Fibroblast of skin of abdomen (primary cell): ENCODE results near the gene RFC4. TPM values are rescaled to one million over a fixed set of nuclear protein-coding genes. Genes with fewer than 3 reads are reported as not detected.
A peak's percentile ranks its signal among the peaks of the same experiment; 100 is the strongest.
"Not testable (repeated sequence)": the region's sequence is repeated elsewhere in the genome, so short reads cannot be mapped to it uniquely, and the experiment has no call there.

Experiments
- DNase-seq: peaks from one replicate; pipeline ENCODE4 v3.0.0-alpha.2; 2013
- polyA plus RNA-seq, 2 experiments: library from polyadenylated mRNA; unstranded; fragments of 120-200 nt; gene quantifications; one replicate each; pipeline ENCODE4 v1.2.1, GENCODE V29; 2013; ENCODE audit not compliant: insufficient read length in 2 of 2

The RFC4 gene
- polyA plus RNA-seq (2013, experiment 1 of 2; ENCODE audit: insufficient read length), result 32.9 TPM
- 34.5 TPM for polyA plus RNA-seq (2013, experiment 2 of 2; ENCODE audit: insufficient read length)

- peak; percentile 71 for DNase-seq
Observed at GRCh38 chr3:186806089-186807055, at the start of gene RFC4. Gene RFC4, minus strand, starts transcription at chr3:186806482. Its CDS starts 1,769 bp downstream, at chr3:186804713.

GRCh38 chr3:186854954-186855353 is 48.7 kb upstream of the RFC4 start:
- DNase-seq, result no peak

DNA sequence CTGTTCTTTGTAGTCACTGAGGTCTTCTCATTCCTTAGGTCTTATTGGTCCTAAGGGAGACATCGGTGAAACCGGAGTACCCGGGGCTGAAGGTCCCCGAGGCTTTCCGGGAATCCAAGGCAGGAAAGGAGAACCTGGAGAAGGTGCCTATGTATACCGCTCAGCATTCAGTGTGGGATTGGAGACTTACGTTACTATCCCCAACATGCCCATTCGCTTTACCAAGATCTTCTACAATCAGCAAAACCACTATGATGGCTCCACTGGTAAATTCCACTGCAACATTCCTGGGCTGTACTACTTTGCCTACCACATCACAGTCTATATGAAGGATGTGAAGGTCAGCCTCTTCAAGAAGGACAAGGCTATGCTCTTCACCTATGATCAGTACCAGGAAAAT is 47.9 kb upstream of the RFC4 start:
- DNase-seq, result no peak

GRCh38 chr3:186852994-186853393 is 46.7 kb upstream of the RFC4 start:
- DNase-seq, result no peak

DNA sequence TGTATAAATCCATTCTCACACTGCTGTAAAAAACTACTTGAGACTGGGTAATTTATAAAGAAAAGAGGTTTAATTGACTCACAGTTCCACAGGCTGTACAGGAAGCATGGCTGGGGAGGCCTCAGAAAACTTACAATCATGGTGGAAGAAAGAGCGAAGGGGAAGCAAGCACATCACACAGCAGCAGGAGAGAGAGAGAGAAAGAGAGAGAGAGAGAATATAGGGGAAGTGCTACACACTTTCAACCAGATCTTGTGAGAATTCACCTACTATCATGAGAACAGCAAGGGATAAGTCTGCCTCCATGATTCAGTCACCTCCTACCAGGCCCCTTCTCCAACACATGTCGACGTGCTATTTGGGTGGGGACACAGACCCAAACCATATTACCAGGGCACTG is 45.6 kb upstream of the RFC4 start:
- DNase-seq, result not testable (repeated sequence)

DNA sequence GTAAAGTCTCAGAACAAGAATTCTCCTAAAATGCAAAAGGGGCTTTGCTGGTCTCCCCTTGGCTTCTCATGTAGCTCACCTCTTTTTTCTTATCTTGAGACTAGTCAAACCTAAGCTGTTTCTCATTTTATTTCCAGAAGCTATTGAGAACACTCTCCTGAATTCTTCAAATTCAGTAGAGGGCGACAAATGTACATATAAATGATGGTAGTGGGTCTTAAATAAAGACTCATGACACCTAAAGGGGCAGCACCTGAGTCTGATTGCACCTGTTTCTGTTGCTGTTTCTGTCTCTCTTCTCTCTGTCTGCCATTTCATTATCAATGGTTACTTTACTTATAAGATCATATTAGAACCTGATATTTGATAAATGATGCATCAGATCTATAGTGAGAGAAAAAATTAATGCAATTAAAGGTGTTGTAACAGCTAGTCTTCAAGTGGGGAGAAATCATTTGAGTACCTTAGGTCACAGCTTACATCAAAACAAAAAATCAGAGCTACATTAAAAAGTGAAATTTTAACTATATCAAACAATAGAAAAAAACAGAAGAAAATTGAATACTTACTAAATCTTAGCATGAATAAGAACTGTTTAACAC is 43.2 kb upstream of the RFC4 start:
- DNase-seq, result peak; percentile 31

DNA sequence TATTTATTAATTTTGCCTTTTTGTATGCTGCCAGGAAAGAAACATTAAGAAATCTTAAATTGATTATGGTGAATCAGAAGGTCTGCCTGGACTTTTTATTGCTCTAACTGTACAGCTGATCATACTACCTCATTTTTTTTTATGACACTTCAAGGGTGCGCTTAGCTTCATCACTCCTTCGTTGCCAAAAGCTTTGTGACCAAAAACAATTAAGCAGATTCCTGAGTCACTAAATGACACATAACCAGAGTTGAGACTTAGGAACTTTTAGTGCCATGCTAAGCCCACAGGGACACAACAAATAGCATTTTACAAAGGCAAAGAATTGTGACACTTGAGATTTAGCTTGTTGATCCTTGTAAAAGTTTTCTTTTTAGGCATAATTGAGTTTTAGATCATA is 41.2 kb upstream of the RFC4 start:
- no peak for DNase-seq

GRCh38 chr3:186845756-186846155 is 39.5 kb upstream of the RFC4 start:
- no peak for DNase-seq

- DNase-seq, result no peak
Observed at GRCh38 chr3:186844908-186845307, 38.6 kb upstream of the RFC4 start.

- no peak for DNase-seq
Observed at GRCh38 chr3:186843039-186843432, 36.8 kb upstream of the RFC4 start.

DNA sequence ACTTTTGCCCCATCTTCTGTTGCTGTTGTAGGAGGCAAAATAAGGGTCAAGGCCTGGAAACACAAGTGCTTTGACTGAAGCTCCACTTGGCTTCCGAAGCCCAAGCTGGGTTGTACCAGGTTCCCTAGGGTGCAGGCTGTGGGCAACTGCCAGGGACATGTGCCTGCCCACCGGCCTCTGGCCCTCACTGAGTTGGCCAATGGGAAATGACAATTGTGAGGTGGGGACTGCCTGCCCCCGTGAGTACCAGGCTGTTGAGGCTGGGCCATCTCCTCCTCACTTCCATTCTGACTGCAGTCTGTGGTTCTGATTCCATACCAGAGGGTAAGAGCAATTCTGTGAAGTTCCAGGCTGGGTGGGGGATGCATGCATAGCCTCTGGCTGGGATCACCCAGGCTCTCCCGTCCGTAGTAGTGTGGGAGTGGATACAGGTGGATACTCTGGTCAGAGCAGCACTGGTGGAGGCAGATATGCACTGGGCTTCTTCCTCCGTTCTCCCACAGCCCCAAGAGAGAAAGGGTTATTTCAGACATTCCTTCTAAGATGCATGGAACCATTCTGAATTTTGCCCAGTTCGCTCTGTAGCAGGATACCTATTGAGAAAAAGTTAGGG is 36.2 kb upstream of the RFC4 start, which contains the start of gene ADIPOQ:
TSS of gene ADIPOQ (plus strand) at position 285 of the 613 bp plus-strand sequence. CDS start 10,349 bp downstream, outside the sequence.
- DNase-seq, result no peak

DNA sequence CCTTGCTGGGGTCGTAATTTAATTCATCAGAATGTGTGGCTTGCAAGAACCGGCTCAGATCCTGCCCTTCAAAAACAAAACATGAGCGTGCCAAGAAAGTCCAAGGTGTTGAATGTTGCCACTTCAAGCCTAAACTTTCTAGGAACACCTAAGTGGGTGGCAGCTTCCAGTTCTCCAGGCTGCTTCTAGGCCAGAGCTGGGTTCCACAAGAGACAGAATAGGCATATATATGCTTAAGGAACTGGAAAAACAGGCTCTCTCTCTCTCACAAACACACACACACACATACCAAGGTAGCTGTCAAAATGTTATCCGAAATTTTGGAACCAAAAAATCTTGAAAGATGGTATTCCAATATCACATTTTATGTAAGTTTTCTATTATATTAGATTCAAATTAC is 35.3 kb upstream of the RFC4 start:
- DNase-seq, result no peak

DNA sequence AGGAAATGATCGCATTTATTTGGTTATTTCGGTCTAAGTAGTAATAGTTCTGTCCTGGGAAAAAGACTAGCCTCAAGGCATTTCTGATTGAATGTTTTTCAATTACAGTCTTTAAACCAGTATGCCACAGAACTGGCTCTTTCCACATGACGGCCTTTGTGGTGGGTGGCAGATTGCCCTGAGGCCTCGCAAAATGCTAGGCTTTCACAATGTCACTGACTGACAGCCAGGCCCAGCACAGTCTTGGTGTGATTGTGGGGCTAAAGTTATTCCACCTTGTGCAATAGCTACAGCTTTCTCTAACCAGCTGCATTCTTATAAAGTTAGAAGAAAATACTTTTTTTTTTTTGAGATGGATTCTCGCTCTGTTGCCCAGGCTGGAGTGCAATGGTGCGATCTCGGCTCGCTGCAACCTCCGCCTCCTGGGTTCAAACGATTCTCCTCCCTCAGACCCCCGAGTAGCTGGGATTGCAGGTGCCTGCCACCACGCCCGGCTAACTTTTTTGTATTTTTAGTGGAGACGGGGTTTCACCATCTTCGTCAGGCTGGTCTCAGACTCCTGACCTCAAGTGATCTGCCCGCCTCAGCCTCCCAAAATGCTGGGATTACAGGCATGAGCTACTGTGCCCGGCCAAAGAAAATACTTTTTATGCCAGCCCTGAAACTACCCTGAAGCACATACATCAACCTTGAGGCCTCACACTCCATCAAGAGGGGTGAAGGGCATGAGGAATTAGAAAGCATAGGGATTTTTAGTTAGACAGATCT is 33.8 kb upstream of the RFC4 start:
- peak; percentile 40 for DNase-seq

GRCh38 chr3:186832276-186832675 is 26.0 kb upstream of the RFC4 start:
- DNase-seq, result no peak

DNA sequence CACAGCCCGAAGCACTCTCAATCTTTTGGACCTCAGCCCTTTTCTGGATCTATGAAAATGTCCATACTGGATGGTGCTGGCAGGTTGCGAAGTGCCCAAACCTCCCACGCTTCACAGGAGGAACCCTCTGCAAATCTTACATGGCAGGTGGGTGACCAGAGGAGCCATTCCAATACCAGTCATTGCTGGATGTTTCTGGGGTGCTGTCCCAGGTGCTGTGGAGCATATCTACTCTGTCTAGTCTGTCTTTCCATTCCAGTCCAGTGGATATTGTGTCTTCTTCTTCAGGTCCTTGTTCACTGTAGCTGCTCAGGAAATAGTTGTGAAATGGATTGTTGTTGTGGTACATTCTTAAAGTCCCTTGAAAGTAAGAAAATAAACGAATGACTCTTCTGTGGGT is 25.5 kb upstream of the RFC4 start:
- no peak for DNase-seq

GRCh38 chr3:186828340-186828739 is 22.1 kb upstream of the RFC4 start:
- no peak for DNase-seq

DNA sequence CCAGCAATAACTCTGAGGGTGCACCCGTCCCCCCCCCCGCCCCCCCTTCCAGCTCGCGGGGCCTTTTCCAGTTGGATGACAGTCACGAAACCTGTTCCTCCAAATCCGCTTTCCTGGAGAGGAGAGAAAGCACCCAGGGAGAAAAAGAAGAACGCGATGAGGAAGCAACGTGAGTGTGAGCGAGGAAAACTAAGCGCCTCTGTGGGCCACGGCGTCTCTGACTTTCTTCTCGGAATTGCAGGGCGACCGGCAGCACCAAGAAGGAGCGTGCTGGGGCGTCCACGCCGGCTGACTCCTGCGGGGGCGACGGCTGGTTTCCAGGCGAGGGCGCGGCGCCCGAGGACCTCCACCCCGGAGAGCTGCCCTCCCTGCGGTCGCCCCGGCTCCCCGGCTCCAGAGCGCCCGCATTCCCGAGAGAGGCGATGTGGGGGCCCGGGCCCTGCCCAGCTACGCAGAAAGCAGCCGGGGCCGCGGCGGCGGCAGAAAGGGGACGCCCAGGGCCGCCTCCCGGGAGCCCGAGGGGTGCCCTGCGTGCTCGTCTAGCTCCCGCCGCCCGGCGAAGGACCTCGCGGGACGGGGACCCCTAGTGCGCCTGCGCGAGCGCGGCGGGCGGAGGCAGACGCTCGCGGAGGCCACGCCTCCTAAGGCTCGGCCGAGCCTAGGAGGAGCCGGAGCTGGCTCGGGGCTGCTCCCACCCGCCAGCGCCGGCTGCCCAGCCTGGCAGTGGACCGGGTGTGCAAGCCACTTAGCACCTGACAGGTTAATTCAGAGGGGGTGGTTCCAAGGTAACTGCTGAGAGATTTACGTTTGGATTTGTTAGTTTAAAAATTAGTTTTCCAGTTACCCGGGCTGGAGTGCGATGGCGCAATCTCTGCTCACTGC is 20.9 kb upstream of the RFC4 start:
- DNase-seq, result peak; percentile 85

GRCh38 chr3:186826410-186826975 is 20.2 kb upstream of the RFC4 start:
- DNase-seq, result no peak

DNA sequence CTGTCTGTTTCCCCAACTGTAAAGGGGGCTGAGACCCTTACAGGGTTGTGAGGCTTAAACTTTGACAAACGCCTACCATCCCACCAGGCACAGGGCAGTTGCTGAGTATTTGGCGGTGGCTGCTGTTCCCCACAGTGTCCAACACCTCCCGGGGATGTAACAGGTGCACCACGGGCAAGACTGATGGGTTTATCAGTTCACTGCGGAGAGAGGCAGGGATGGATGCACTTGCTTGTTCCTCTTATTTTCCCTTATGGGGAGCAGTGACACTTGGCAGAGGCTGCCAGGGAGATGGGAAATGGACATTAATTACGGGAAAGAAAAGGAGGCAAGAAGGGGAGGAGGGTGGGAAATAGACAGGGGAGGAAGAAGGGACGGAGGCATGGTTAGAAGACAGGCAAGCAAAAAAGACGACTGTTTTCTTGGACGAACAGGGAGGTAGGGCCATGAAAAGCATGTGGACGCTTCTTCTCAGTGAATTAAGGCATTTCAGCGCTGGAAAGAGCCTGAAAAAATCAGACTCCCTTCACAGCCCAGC is 19.7 kb upstream of the RFC4 start:
- DNase-seq, result no peak

DNA sequence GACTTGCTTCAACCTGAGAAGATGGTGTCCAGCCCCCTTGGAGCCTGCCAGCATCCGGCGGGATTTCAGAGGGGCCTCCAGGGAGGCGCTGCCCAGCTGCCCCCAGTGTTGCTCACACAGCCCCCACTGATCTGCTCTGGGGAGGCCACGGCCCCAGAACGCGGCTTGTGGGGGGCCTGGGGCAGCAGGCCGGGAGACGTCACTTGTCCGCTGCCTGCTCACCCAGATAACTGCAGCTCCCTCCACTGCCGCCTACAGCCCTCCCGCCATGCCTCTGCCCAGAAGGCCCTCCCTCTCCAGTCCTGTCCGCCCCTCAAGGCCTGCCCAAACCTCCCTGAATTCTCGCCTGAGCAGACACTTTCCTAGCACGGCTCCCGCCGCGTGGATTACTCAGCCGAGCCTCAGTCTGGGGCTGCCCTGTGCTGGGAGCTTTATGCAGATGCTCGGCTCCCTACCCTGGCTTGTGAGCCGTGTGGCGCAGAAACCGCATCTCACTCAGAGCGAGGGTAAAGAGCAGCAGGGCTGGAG is 19.1 kb upstream of the RFC4 start:
- DNase-seq, result peak; percentile 85
